ENCODE data around the gene SLC19A3.

GRCh38 chr2:227765788-227766372 is 48.1 kb upstream of the SLC19A3 start:
- TF ChIP-seq POLR2AphosphoS5 (IDR thresholded peaks at IDR 0.05; ENCODE audit: low read depth, low read length), result no peak
- no peak for TF ChIP-seq POLR2A (IDR thresholded peaks at IDR 0.05; ENCODE audit: low read depth, low read length)
